Prostate gland (tissue), 2 donors: ENCODE measurements around the gene VWA3A.

Source experiments
- CTCF ChIP-seq, 4 experiments: fragments of 200-600 bp in 2 of 4; fragments of 450-650 bp in 2 of 4; sonication (generic) in 2 of 4; IDR thresholded peaks; 1 replicate in 3 of 4; 2 replicates in 1 of 4; pipeline ENCODE4 v1.5.1; 2016 to 2019; ENCODE audit warnings: antibody characterized with exemption in 4 of 4, mild to moderate bottlenecking in 2 of 4, moderate library complexity in 2 of 4
- POLR2A ChIP-seq: fragments of 450-650 bp; IDR thresholded peaks from one replicate; pipeline ENCODE4 v1.6.1; 2016; ENCODE audit warnings: antibody characterized with exemption, mild to moderate bottlenecking

DNA sequence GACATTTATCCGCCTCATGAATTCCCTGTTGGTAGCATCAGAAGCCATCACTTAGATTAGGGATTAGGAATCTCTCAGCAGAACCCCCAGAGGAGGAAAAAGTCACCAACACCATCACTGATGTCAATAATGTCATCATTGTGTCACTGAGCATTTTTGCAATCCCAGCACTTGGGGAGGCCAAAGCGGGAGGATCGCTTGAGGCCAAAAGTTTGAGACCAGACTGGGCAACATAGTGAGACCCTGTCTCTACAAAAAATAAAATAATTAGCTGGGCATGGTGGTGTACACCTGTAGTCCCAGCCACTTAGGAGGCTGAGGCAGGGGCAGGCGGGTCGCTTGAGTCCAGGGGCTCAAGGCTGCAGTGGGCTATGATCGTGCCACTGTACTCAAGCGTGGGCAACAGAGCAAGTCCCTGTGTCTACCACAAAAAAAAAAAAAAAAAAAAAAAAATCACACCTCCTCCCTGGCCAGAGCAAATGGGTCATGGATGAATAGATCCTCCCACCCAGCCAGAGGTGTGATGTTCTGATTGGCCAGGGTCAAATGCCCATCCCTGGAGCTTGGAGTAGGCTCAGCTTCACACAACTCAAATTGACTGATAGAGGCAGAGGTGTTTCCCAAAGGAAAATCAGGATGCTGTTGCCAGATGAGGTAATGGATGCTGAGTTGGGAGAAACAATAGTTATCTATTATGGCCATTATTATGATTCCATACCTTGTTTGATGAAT lies 31.6 kb downstream of the VWA3A start:
- TF ChIP-seq CTCF (IDR thresholded peaks at IDR 0.05) (no peak), POLR2A (no peak)
